Muscle layer of colon (tissue), 2 donors: ENCODE results near the gene EPB41L4B.
"Not testable (repeated sequence)": the region's sequence is repeated elsewhere in the genome, so short reads cannot be mapped to it uniquely, and the experiment has no call there.

Experiments
- H3K27ac ChIP-seq: one replicate; pipeline ENCODE4 v1.7.0; 2013; ENCODE audit warnings: low read depth, mild to moderate bottlenecking, low read length, moderate library complexity
- H3K27me3 ChIP-seq, 2 donors: one replicate each; pipeline ENCODE4 v1.7.0; 2013; ENCODE audit warnings: low read length in 2 of 2, mild to moderate bottlenecking in 2 of 2; ENCODE audit not compliant: insufficient read depth in 2 of 2, control insufficient read depth in 1 of 2
- H3K36me3 ChIP-seq: one replicate; pipeline ENCODE4 v1.7.0; 2013; ENCODE audit warnings: mild to moderate bottlenecking, low read length; ENCODE audit not compliant: insufficient read depth
- H3K4me1 ChIP-seq: one replicate; pipeline ENCODE4 v1.7.0; 2013; ENCODE audit warnings: mild to moderate bottlenecking, low read length; ENCODE audit not compliant: insufficient read depth
- H3K4me3 ChIP-seq, 2 donors: one replicate each; pipeline ENCODE4 v1.7.0; 2013; ENCODE audit warnings: low read length in 2 of 2, low read depth in 1 of 2, mild to moderate bottlenecking in 1 of 2, moderate library complexity in 1 of 2
- H3K9ac ChIP-seq: one replicate; pipeline ENCODE4 v1.7.0; 2013; ENCODE audit warnings: low read length
- H3K9me3 ChIP-seq: one replicate; pipeline ENCODE4 v1.7.0; 2013; ENCODE audit warnings: mild to moderate bottlenecking, low read length
- donor health status: abdominal sarcoma.
- donor health status: Adenocarcinoma of cecum.

The EPB41L4B gene

DNA sequence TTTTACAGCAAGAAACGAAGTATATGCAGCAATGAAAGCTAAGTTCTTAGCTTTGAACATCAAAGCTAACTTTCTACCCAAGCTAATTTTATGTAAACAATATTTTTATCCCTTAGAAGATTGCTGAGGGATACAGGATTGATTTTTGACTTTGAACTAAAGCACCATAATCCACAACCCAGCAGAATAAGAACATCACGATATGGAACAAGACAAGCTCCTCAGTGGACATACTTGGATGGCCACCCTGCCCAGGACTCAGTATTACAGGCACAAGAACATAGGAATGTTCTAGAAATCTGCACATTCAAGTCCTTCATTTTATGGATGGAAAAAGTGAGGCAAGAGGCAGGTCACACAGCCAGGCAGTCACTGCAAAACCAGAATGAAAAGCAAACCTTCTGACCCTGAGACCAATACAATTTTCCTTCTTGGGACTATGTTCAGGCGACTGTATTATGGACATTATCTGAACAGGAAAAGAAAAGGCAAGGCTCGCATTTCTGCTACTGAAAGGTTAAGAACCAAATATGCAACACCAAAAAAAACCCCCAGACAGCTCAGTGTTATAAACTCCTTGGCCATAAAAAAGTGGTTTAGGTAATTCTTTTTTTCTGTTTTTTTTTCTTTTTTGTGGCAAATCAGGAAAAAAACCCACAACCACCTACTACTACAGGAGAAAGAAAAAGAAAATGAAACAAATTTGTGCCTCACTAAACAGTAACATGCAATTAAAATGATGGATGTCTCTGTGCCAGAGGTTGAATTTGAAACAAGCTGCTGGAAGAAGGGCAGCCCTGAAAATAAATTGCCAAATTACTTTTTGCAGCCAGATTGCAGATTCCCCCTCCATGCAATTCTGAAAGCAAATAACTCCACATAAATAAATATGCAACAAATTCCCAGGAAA, 25.4 kb downstream of the EPB41L4B start:
- no peaks in the 10 kb centered on the region for H3K36me3 ChIP-seq
- no peak overlapping the region for H3K4me3 ChIP-seq
- H3K27me3 ChIP-seq = no peaks in the 10 kb centered on the region
- H3K9ac ChIP-seq = no peak overlapping the region
- peaks cover 6% of the 10 kb centered on the region for H3K4me1 ChIP-seq
- H3K27ac ChIP-seq = no peak overlapping the region
- no peaks in the 10 kb centered on the region for H3K9me3 ChIP-seq

DNA sequence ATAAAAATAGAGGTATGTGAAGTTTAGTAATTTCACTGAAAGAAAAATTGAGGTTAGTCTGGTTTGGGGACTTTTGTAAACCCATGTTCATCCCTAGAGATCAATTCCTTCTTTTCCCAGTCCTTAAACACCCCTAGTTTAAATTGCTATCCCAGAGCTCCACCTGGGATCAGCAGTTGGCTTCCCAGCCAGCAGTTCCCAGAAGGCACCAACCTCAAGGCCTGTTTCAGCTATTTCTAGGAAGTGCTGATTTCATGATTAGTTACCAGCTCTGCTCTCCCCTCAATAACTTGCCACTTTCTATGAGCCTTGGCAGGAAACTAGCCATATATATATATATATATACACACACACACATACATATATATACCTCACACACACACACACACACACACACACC, 30.5 kb downstream of the EPB41L4B start:
- no peak overlapping the region for H3K9ac ChIP-seq
- H3K4me3 ChIP-seq = no peak overlapping the region
- H3K4me1 ChIP-seq = peaks cover 14% of the 10 kb centered on the region
- no peaks in the 10 kb centered on the region for H3K9me3 ChIP-seq
- H3K27ac ChIP-seq = no peak overlapping the region
- no peaks in the 10 kb centered on the region for H3K36me3 ChIP-seq
- H3K27me3 ChIP-seq = no peaks in the 10 kb centered on the region

DNA sequence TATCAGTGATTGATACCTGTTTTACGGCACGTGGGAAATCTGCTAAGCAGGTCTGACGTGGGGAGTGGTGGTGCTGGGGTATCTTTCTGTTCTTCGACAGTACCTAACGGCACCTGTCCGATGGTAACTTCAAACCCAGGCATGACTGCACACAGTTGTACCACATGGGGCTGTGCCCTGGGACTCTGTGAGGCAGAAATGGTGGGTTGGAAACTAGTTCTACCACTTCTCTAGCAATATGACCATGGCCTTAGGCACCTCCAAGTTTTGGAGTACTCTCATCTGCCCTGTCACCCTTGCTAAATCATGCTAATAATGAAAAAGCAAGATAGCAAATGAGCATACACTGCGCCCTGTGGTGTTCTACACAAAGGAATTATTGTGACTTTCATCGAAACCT, 30.9 kb downstream of the EPB41L4B start:
- H3K9me3 ChIP-seq = no peaks in the 10 kb centered on the region
- no peak overlapping the region for H3K9ac ChIP-seq
- peaks cover 9% of the 10 kb centered on the region for H3K4me1 ChIP-seq
- no peak overlapping the region for H3K4me3 ChIP-seq
- no peaks in the 10 kb centered on the region for H3K27me3 ChIP-seq
- H3K27ac ChIP-seq = no peak overlapping the region
- H3K36me3 ChIP-seq = no peaks in the 10 kb centered on the region

DNA sequence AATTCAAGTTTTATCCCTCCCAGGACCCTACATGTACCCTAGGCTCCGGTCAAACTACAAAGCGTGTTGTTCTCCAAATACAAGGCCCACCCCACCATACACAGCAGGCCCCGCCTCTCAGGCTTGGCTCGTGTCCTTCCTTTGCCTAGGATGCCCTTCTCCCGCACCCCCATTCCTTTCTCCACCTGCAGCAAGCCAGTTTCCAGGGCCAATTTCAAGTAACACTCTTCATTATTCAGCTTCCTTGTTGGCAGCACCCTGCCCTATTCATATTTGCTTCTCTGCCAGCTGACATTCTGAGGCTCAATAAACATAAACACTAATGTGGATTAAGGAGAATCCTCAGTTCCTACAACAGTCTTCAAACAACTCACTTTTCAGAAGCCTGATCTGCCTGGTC, 31.7 kb downstream of the EPB41L4B start:
- peaks cover 8% of the 10 kb centered on the region for H3K4me1 ChIP-seq

GRCh38 chr9:109286981-109287380, 33.9 kb downstream of the EPB41L4B start:
- Histone ChIP-seq H3K9me3 (no peaks in the 10 kb centered on the region), H3K36me3 (no peaks in the 10 kb centered on the region), H3K9ac (no peak overlapping the region), H3K4me3 (no peak overlapping the region), H3K27ac (no peak overlapping the region), H3K4me1 (peaks cover 8% of the 10 kb centered on the region), H3K27me3 (no peaks in the 10 kb centered on the region)

More for the DNA sequence above, 31.7 kb downstream of the EPB41L4B start:
- no peak overlapping the region for H3K27ac ChIP-seq
- no peaks in the 10 kb centered on the region for H3K9me3 ChIP-seq
- H3K36me3 ChIP-seq = no peaks in the 10 kb centered on the region
- no peaks in the 10 kb centered on the region for H3K27me3 ChIP-seq
- no peak overlapping the region for H3K9ac ChIP-seq
- H3K4me3 ChIP-seq = no peak overlapping the region

GRCh38 chr9:109286571-109286977, 34.3 kb downstream of the EPB41L4B start:
- H3K4me3 ChIP-seq = no peak overlapping the region

DNA sequence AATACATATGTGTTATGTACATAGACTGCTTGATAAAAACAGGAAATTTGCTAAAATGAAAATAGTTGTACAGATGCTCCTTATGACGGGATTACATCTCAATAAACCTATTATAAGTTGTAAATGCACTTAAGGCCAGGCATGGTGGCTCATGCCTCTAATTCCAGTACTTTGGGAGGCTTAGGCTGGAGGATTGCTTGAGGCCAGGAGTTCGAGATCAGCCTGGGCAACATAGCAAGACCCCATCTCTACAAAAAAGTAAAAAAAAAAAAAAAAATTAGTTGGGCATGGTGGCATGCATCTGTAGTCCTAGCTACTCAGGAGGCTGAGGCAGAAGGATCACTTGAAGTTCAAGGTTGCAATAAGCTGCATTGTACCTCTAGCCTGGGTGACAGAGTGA, 37.2 kb downstream of the EPB41L4B start:
- not testable (repeated sequence) for H3K36me3 ChIP-seq, H3K27me3 ChIP-seq, H3K4me3 ChIP-seq

More at GRCh38 chr9:109286571-109286977, 34.3 kb downstream of the EPB41L4B start:
- Histone ChIP-seq H3K9ac (no peak overlapping the region), H3K9me3 (no peaks in the 10 kb centered on the region), H3K4me1 (peaks cover 8% of the 10 kb centered on the region), H3K27ac (no peak overlapping the region), H3K27me3 (no peaks in the 10 kb centered on the region), H3K36me3 (no peaks in the 10 kb centered on the region)

DNA sequence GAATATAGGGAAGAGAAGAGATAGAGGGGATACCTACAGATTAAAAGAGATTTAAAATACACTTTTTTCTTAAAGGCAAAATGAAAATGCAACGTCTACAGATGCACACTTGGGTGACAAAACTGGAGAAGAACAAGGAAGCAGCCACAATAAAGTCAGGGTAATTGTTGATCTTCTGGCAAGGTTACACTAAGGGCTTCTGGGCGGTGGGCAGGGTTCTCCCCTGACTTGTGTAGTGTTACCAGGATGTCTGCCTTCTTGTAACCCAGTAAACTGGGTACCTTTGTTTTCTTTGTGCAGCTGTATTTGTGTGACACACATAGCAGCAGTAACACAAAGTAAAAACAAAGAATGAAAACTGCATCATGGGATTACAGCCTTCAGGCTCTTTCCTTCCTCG, 37.8 kb downstream of the EPB41L4B start:
- Histone ChIP-seq H3K36me3 (no peaks in the 10 kb centered on the region), H3K4me1 (no peaks in the 10 kb centered on the region), H3K9ac (no peak overlapping the region), H3K27me3 (no peaks in the 10 kb centered on the region), H3K27ac (no peak overlapping the region), H3K4me3 (no peak overlapping the region), H3K9me3 (no peaks in the 10 kb centered on the region)

More for the DNA sequence above, 37.2 kb downstream of the EPB41L4B start:
- not testable (repeated sequence) for H3K9ac ChIP-seq, H3K27ac ChIP-seq, H3K4me1 ChIP-seq, H3K9me3 ChIP-seq

DNA sequence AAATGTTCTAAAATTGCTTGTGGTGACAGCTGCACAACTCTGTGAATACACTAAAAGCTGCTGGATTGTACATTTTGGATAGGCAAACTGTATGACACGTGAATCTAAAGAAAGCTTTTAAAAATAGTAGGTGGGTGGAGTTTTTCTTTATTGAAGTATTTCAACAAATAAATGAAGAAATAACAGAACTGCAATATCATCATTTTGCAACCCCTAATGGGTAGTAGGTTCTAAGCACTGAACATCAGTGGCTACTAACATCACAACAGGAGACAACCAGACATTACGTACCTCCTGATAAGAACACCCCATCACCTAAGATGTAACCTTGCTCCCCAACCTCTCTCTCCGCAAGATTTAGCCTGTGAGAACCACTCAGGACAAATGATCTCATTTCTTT, 38.6 kb downstream of the EPB41L4B start:
- H3K9me3 ChIP-seq = no peaks in the 10 kb centered on the region
- no peaks in the 10 kb centered on the region for H3K36me3 ChIP-seq
- H3K4me3 ChIP-seq = no peak overlapping the region
- H3K9ac ChIP-seq = no peak overlapping the region
- H3K27ac ChIP-seq = no peak overlapping the region
- no peaks in the 10 kb centered on the region for H3K4me1 ChIP-seq
- no peaks in the 10 kb centered on the region for H3K27me3 ChIP-seq

- no peaks in the 10 kb centered on the region for H3K27me3 ChIP-seq
- no peaks in the 10 kb centered on the region for H3K36me3 ChIP-seq
- H3K9me3 ChIP-seq = no peaks in the 10 kb centered on the region
- H3K9ac ChIP-seq = no peak overlapping the region
- H3K27ac ChIP-seq = no peak overlapping the region
- H3K4me3 ChIP-seq = no peak overlapping the region
- no peaks in the 10 kb centered on the region for H3K4me1 ChIP-seq
Measured at GRCh38 chr9:109281518-109281917, 39.3 kb downstream of the EPB41L4B start.

DNA sequence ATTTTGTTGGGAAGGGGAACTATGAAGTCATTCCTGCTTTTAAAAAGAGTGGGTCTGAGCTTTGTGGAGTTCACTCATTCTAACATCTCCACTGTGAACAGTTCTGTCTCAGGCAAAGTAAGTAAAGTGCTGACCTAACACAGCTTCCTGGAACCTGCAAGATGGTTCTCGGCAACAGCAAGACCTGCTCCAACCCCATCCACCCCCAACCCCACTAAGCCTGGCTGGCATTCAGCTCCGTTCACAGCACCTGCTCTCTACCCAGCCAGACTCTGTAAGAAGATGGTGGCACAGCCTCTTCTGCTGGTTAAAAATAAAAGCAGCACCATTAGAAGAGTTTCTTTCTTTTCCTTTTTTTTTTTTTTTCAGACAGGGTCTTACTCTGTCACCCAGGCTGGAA, 42.0 kb downstream of the EPB41L4B start:
- no peak overlapping the region for H3K27ac ChIP-seq
- H3K36me3 ChIP-seq = no peaks in the 10 kb centered on the region
- H3K9me3 ChIP-seq = no peaks in the 10 kb centered on the region
- no peak overlapping the region for H3K9ac ChIP-seq
- peaks cover 16% of the 10 kb centered on the region for H3K4me1 ChIP-seq
- H3K27me3 ChIP-seq = no peaks in the 10 kb centered on the region
- no peak overlapping the region for H3K4me3 ChIP-seq

DNA sequence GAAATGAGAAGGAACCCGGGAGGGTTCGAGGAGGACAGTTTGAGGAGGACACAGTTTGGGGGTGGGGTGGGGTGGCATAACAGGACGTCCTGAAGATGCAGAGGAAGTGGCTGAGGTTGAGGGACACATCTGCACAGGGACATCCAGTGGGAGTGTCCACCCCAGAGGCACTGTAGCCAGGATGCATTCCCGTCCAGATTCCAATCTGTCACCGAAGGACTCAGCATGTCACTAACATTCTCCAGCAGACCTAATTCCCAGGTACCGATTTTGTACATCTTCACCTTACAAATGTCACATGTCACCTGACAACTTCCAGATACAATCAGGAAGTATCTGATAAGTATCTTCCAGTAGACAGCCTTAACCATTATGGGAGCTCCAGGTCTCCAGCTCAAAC, 42.6 kb downstream of the EPB41L4B start:
- Histone ChIP-seq H3K27me3 (no peaks in the 10 kb centered on the region), H3K9ac (no peak overlapping the region), H3K4me3 (no peak overlapping the region), H3K4me1 (peaks cover 16% of the 10 kb centered on the region), H3K27ac (no peak overlapping the region), H3K9me3 (no peaks in the 10 kb centered on the region), H3K36me3 (no peaks in the 10 kb centered on the region)
